SHP77 treated with DMSO at 0.1 percent for 48 hours (cell line): ENCODE measurements around the gene MAB21L3.
A peak's percentile ranks its signal among the peaks of the same experiment; 100 is the strongest.

Source experiments
- DNase-seq: peaks from one replicate; lab custom pipeline; 2025; lab: John Stamatoyannopoulos, UW

Gene MAB21L3

DNA sequence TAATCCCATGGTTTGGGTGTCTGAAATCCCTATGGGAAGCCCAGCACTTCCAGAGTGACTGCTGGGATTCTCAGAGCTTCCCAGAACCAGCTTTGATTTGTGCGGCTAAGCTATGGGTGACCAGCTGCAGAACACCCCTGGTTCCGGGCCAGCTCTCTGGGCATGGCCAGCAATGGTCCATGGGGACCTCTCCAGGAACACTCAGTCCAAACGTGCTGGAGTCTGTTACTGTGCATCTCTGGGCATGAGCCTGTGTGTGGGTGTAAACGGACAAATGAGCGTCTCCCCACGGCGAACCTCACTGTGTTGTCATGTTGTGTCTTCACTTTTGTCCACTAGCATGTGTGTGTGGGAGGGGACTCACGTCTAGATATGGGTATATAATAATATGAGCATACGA lies 54.4 kb downstream of the MAB21L3 start:
- no peak for DNase-seq

DNA sequence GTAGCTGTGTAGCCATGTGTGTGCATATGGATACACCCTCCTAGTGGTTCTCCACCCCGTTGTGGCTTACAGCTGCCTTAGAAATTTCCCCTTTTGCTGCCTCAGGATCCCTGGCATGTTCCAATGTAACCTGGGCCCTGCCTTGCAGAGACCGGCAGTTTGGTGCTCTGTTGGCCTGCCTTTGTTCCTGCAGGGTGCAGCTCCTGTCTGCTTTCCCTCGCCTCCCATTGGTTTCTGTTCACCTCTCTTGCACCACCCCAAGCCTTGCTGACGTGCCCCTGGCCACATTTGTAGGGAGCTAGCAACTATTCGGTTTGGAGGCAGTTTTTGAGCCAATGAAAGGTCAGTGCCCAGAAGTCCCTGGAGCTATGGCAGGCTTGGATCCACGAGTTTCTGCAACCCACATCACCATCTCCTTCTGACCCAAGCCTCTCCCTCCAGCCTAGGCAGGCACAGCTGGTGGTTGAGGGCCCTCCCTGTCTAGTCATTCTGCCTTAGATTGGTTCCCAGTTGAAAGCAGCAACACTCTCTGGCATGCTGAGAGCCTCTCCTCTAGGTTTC lies 54.9 kb downstream of the MAB21L3 start:
- DNase-seq = no peak

DNA sequence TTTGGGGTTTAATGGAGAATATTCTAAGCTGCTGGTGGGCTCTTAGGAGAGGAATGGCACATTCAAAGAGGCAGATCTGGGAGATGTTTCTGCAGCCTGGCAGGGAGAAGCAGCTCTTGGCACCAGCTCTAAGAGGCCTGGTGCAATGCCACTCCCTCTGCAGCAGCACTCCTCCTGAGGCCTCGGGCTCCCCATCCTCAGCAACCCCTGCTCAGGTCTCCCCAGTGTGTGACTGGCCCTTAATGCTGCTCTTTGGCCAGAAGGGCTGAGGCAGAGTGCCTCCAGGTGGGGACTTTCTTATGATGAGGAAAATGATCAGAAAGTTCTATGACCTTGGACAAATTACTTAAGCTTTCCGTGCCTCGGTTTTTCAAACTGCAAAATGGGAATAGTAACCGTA lies 55.5 kb downstream of the MAB21L3 start:
- DNase-seq = no peak

DNA sequence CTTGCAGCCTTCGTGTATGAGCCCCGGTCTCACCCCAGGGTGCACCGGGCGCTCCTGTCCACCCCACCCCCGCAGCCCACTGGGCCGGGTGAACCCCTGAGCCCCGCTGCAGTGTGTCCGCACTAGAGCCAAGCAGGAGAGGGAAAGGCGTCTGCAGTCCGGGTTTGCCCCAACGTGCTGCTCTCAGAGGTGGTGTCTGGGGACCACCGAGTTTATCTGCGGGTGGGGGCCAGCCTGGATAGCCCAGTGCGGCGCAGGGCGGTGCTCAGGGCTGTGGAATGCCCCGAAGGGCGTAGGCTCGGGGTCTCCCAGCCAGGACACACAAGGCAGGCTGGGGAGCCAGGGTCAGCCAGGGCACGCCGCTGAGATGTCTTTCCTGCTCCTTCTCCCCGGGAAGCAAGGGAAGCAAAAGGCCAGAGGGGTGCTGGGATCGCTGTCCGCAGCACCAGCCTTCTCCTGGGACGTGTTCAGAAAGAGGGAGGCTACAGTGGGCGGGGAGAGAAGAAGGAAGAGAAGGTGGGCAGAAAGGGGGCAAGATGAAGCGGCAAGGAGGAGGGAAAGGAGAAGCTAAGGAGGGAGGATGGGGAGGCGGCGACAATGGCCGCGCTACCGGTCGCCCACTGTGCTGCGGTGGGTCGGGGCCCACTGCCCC lies 56.6 kb downstream of the MAB21L3 start:
- no peak for DNase-seq

DNA sequence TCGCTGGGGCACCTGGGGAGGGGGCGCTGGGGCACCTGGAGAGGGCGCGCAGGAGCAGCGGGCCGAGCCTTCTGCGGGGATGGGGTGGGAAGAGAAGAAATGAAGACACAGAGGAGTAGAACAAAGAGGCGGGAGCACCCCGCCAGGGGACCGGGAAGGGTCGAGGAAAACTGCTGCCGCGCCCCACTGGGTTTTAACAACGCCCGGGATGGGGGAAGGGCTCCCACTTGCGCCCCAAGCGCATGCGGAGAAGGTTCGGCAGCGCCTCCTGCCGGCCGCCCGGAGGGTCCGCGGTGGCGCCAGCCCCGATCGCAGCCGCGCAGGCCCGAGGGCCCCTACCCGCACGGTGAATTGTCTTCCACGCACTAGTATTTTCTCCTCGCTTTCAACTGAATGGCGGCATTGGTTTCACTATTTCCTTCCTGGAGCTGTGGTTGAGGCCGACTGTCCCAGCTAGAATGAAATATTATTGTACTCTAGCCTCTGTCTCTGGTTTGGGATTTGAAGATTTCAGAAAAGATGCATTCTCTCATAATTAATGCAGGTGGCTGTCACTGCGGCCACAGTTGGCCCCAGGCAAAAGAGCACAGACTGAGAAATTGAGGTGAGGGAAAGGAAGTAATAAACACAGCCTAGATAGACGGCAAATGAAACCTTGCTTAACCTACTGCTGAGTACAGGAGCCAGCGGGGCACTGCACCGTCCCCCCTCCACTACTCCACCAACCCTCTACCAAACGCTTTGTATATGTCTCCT lies 57.3 kb downstream of the MAB21L3 start:
- no peak for DNase-seq

DNA sequence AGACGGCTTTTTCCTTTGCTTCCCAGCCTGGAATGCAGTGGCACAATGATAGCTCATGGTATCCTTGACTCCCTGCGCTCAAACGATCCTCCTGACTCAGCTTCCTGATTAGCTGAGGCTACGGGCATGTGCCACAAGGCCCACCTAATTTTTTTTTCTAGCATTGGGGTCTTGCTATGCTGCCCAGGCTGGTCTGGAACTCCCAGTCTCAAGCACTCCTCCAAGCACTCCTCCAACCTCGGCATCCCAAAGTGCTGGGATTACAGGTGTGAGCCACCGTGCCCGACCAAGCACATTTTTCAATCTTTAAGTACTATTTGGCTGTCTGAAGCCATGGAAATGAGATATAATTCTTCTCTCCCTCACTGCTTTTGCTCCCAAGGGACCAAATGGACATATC lies 58.7 kb downstream of the MAB21L3 start:
- DNase-seq = no peak

DNA sequence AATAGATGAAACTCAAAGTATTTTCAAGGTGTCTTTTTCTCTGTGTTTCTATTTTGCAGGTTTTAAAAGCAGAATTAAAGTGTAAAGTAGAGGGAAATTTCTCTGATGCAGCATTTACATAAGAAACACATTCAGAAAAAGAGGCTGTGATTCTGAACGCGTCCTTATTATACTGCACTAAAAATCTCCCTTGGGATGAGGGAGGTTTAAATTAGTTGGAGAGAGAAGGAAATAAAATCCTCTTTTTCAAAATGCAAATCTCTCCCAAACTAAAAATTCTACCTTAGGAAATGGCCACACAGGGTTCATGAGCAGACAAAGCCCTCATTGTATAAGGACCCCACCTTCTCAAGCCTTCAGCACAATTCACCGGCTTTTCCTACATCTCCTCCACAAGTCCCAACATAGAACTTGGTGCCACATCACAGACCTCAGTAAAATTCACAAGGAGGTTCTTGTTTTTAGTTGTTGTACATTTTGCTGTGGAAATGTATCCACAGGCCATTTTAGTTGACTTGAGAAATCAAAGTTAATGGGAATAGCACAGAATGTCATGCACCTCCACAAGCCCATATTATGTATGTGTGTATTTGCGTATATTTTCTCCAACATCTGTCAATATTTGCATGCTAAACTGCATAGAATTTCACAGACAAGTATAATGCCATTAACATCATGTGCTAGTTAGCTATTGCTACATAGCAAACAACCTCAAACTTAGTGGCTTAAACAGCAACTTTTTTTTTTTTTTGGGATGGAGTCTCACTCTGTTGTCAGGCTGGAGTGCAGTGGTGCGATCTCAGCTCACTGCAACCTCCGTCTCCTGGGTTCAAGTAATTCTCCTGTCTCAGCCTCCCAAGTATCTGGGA lies 59.8 kb downstream of the MAB21L3 start:
- DNase-seq = no peak

DNA sequence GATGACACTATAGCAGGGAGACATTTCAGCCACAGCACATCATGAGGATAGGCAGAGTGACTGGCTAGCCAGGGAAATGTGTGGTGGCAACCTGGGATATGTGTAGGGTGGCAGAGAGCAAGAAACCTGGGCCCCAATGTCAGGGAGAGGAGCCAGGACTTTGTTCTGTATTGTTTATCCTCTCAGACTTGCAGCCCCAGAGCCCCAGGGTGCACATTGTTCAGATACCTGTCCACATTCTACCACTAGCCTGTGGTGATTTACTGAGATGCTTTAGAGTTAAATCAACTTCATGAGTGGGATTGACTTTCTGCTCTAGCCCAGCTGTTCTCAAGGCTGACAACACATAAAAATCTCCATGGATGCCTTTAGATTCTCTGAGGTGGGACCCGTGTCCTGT lies 61.5 kb downstream of the MAB21L3 start:
- DNase-seq = no peak

DNA sequence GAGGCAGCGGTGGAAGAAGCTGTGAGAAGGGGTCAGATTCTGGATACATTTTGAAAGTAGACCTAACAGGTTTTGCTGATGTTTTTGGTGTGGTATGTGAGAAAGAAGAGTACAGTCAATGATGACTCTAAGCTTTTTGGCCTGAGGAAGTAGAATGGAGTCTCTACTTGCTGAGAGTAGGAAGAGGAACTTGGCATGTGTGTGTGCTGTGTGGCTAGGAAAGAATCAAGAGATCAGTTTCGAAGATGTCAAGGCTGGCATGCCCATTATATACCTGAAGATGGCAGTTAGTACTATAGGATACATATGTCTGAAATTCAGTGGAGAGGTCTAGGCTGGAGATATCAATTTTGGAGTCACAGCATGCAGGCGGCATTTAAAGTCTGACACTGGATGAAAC lies 64.4 kb downstream of the MAB21L3 start:
- DNase-seq = no peak

DNA sequence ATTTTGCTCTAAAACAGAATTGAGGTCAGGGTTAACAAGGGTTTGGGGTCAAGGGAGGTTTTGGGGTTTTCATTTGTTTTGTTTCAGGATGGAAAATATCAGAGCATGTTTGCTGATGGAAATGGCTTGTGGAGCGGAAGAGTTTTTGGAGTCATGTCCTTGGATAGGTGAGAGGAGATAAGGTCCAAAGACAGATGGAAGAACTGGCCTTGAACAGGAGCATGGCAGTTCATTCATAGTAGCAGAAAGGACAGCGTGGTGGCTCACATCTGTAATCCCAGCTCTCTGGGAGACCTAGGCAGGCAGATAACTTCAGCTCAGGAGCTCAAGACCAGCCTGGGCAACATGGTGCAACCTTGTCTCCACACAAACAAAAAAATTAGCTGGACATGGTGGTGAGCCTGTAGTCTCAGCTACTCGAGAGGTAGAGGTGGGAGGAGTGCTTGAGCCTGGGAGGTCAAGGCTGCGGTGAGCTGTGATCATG lies 65.1 kb downstream of the MAB21L3 start:
- no peak for DNase-seq

DNA sequence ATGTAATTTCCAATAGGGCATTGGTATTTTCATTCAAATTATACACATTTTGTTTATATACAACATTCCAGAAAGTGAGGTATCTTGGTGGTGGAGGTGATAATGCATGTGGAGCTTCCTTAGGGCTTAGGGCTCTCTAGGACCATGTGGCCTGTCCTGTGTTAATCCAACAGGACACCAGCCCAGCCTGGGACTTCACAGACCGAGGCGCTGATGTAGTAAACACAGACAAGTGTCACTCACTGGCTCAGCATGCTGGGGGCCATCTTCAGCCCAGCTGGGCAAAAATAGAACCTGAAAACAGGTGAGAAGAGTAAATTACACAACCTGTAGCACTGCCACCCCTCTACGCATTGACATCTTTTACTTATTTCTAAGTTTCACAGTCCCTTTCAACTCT lies 66.7 kb downstream of the MAB21L3 start:
- DNase-seq = no peak

DNA sequence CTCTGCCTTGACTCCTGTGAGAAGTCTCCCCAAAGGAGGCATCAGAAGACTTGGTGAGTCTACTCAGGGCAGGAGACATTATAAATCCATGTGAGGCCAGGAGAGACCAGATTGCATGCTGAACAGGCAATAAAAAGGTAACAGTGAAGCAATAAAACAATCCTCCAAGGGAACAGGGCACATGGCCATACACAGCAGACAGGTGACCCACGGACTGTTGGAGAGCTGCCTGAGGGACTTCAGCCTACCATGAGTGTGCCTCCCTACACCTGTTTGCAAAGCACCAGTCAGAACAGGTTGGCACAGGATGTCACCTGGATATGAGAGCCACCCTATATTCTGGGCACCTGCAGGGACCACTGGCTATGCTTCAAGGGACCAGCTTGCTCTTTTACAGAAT lies 67.6 kb downstream of the MAB21L3 start:
- DNase-seq = no peak

DNA sequence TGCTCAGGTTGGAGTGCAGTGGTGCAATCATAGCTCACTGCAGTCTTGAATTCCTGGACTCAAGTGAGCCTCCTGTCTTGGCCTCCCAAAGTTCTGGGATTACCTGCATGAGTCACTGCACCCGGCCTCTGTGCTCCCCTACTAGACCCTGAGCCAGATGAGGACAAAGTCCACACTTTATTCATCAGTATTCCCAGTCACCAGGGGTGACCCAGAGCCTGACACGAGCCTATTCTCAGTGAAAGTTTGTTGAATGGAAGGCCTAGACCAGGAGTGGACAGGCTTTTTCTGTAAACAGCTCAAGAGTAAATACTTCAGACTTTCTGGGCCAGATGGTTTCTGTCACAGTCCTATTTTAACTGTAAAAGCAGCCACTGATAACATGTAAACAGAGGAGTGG lies 68.2 kb downstream of the MAB21L3 start:
- DNase-seq = no peak

DNA sequence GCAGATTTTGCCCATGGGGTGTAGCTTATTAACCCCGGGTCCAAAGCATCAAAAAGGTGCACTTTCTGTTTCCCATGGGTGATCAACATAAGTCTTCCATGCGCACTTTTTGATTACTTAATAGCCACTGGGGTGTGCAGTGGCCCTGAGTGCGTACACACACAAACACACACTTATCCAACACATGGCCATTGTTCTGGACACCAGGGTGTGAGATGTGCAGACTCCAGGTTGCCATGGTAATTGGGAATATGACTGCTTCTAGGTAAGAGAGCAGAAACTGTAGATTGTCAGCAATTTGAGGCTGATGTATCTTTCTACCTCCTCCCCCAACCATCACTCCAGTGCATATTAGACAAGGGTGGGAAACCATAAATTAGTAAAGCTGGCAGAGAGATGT lies 68.8 kb downstream of the MAB21L3 start:
- no peak for DNase-seq

DNA sequence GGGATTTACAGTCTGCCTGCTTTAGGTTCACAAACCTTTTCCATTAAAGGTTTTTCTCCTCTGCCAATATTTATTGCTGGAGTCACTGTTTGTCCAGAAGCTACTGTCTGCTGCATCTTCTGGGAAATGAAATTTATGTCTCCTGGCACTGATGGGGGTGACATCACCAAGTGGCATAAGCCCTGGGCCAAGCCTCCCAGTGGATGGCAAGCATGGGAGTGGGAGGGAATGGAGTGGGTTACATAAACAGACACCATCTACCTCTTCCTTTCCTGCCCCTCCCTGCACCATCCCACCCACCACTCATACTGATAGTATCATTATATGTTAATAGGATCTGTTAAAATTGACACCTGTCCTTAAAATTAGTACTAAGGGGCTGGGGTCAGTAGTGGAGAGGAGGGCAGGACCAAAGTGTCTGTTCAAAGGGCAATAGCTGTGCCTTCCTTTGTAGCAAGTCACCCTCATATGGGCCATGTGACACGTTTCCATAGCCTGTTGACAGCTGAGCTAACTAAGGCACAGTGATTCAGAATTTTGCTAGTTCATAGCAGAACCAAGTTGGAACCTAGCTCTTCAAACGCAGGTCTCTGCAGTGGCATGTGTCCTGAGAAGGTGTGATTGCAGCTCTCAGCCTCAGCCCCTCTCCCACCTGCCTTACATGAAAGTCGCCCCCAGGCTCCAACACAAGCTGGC lies 71.0 kb downstream of the MAB21L3 start:
- DNase-seq = peak; percentile 4
